GM21390 (cell line): ENCODE measurements around the gene ZBTB42.

Experiments used
- ATAC-seq: cut with Tn5 transposase; IDR thresholded peaks from one replicate; pipeline ENCODE4 v1.9.1; 2021; ENCODE audit not compliant: unreplicated experiment

Gene ZBTB42

DNA sequence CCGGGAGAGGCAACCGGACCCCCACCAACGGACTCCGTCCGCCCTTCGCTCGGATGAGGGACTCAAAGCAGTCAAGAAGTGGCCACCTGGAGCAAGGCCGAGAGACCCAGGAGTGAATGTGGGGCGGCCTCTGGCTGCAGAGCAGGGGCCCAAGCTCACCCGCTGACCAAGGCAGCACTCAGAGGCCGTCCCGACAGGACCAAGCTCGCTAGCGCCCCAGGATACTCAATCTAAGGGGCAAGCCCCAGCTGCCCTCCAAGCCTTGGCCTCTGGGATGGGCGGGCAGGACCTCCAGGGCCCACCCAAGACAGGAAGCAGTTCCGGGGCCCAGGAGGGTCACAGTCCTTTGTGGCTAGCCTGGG is 6.3 kb upstream of the ZBTB42 start:
- no peak for ATAC-seq

DNA sequence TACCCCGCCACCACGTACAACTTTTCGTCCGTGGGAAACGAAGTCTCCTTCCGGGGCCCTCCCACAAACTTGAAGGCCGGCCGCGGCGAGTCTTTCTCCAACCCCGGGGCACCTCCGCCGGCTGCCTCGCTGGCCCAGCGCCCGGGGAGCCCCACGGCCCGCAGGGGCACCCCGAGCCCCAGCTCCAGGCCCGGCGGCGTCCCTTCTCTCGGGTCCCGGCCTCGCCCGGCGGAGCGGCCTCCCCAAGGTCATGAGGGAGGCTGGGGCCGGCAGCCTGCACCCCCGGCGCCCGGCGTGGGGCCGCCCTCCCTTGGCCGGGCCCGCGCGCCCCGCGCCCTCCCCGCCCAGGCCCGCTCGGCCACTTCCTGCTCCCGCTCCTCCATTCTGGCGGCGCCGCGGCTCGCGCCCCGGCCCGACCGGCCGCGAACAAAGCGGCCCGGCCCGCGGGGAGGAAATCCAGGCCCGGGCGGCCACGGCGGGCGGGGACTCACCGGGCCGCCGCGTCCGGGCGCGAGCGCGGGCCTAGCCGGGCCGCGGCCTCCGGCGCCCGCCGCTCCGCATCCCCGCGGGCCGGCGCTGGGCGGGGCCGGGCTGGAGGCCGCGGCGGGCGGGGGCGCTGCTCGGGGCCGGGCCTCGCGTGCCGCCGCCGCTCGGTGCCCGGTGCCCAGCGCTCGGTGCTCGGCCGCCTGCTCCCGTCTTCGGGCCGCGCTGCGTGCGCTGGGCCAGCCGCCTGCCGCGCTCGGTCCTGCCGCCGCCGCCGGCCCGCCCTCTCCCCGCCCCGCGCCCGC is 5.7 kb upstream of the ZBTB42 start, which contains the start of gene AKT1:
AKT1 (minus strand) TSS at position 756 of the 788 bp plus-strand sequence. CDS start 3,105 bp downstream, outside the sequence.
- ATAC-seq = peak; percentile 39

DNA sequence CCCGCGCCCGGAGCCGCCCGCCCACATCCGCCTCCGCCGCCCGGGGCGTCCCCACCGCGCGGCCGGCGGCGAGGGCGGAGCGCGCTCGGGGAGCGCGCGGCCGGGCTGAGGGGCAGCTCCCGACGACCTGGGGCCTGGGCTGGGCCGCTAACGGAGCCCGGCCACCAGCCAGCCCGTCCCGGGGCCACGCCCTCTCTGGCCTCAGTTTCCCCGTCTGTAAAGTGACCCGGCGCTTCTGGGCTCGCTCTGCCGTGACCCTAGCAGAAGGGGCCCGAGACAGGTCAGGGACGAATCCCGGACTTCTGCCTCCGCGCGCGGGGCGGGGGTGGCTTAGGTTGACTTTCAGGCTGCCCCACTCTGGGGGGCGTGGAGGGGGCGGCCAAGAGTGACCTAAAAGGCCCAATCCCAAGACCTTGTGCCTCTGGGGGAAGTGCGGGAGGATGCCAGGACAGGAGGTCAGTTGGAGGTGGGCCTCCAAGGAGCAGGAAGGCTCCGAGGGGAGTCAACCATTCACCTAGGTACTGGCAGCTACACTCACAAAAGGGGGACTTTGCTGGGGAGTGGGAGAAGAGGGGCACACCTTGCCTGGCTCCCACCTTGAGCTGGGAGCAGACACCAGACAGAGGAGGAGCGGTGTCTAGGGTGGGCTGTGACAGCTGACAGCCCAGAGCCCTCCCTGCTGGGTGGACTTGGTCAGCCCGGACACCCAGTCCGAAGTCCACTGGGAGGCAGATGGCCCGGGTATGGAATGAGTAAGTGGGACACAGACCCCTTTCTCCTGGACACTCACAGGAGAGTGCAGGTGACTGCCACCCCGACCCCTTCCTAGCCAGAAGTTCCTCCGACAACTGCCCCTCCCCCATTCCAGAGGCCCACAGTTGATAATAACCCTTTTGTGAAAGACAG is 4.9 kb upstream of the ZBTB42 start:
- ATAC-seq = peak; percentile 32

DNA sequence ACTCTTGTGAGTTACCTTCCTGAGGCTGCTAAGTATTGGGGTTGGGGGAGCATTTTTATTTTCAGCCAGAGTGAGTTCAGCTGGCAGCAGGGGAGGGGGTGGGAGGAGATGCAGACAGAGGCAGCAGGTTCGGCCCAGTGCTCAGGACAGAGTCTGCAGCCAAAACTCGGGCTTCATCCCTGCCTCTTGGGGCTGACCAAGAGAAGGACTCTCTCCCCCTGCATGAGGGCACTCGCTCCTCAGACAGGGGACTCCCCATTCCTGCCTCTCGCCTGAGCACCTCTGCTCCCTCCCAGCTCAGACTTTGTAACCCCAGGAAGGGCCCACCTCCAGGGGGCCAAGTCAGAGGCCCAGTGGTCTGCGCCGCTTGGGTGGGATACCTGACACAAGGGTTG is 4.2 kb upstream of the ZBTB42 start:
- ATAC-seq = no peak

DNA sequence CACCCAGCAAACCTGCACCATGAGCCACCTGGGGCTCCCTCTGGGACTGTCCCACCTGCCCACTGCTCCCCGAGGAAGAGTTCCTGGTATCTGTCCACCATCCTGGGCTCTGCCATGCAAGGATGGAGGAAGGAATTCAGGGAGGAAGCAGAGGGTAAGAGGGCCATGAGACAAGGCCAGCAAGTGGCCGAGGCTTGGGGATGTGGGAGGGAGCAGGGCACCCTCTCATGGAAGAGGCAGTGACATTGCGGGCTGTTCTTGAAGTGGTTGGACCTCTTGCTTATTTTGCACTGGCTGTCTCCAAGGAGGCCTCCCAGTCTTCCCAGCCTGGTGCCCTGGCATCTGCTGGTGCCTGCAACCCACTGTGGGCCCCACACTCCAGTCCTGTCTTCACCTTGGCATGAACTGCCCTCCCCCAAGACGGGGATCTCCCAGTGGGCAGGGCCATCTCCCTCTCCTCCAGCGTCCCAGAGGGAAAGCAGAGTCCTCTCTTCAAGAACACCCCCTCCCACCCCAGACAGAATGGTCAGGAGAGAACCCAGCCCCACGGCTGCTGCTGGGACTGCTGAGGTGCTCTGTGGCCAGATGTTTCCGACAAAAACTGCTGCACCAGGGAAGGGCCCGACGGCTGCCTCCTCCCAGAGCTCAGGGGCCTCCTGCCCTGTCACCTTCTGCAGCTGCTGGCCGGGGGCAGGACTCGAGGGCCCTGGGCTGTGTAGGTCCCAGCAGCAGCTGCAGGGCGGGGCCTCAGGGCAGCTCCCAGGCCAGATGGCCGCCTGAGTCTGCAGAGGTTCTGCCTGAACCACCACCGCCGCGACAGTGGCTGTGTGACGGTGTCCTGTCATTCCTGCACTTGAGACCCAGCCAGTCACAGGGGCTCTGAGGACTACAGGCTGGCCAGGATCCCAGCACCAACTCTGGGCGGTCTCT is 3.5 kb upstream of the ZBTB42 start:
- ATAC-seq = no peak

DNA sequence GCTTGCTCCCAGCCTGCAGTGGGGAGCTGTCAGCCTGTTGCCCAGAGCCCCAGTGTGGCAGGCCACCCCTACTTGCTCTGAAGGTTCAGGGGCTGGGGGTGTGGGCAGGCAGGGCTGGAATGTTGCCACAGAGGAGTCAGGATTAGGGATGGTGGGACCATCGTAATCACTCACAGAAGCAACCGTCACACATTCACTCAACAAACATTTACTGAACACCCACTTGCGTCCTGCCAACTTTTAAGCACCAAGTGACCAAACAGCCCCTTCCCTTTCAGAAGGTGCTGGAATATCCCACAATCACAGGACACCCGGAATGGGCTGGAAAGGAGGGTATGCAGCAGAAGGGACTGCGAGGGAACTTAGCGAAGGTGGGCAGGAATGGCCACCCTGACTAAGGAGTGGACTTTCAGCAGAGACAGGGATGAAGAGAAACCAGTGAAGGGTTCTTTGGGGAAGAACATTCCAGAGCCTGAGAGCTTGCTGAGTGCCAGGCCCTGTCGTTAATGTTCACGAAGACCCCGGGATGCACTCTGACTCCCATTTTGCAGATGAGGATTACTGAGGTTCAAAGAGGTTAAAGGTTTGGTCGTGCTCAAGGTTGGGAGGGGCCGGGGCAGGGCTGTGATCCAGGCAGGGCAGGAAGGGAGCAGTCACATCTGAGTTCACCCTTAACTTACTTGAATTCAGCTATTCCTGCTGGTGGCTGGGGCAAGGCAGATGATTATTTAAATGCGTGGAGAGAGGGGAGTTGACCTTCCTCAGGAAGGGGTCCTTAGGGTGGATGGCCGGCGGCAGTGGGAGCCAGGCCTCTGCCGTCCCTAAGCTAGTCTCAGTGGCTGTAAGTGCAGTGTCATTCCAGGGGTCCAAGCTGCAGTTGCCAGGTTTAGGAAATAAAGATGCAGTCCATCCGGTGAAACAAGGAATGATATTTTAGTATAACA is 2.3 kb upstream of the ZBTB42 start:
- no peak for ATAC-seq

DNA sequence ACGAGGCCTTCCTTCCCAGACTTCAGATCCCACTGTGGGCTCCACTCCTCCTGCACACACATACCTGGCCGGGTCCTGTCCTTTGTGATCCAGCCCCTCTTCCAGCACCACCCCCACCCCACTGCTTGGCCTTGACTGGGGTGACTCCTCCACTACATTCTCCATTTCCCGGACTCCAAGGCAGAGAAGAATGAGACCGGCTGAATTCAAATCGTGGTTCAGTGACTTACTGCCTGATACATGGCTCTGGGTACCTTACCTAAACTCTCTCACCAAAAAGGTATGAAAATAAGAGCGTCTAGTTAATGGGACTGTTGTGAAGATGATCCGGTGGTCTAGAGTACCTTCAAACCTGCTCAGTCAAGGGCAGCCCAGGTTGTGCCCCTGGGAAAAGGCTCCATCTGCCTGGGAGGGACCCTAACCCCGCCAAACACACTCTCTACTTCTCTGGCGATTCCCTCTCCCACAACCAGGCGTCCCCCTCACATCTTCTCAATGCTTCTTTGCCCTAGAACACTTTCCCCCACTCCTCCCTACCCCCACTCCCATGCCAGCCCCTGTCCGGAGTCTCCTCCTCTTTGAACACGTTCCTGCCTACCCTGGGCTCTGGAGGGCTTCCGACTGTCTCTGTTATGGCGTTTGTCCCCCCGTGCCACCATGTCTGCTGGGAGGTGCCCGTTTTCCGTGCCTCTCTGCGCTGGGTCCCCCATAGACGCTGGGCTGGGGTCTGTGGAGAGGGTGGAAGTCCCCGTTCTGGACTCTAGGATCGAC is 1.5 kb upstream of the ZBTB42 start:
- ATAC-seq = no peak

DNA sequence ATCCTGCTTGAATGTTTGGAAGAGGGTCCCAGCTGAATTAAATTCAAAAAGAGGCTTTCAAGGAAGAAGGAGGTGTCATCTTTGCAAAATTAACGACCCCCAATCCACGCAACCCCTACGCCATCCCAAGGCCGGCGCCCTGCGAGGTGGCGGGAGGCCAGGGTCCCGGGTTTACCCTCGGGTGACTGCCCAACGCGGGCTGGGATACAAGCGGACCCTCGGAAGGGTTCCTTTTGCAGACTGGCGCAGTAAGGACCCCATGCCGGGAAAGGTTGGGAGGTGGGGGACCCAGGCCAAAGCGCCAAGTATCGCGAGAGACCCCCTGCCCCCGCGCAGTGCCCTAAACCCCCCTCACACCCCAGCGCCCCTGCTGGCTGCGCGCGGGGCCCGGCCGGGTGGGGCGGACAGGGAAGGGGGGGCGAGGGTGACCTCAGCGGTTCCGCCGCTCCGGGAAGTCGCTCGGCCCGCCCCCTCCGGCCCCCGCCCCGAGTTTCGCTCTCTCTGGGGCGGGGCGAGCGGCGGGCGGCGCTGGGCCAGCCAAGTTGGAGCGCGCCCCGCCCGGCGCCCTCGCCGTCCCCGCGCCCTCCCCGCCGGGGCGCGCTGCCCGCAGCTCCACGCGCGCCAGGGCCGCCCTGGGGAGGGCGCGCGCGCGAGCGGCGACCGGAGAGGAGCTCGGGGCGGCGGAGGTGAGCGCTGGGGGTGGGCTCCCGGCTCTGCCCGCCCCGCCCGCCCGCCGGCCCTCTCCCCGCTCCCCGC is 708 bp upstream of the ZBTB42 start:
- peak; percentile 46 for ATAC-seq

DNA sequence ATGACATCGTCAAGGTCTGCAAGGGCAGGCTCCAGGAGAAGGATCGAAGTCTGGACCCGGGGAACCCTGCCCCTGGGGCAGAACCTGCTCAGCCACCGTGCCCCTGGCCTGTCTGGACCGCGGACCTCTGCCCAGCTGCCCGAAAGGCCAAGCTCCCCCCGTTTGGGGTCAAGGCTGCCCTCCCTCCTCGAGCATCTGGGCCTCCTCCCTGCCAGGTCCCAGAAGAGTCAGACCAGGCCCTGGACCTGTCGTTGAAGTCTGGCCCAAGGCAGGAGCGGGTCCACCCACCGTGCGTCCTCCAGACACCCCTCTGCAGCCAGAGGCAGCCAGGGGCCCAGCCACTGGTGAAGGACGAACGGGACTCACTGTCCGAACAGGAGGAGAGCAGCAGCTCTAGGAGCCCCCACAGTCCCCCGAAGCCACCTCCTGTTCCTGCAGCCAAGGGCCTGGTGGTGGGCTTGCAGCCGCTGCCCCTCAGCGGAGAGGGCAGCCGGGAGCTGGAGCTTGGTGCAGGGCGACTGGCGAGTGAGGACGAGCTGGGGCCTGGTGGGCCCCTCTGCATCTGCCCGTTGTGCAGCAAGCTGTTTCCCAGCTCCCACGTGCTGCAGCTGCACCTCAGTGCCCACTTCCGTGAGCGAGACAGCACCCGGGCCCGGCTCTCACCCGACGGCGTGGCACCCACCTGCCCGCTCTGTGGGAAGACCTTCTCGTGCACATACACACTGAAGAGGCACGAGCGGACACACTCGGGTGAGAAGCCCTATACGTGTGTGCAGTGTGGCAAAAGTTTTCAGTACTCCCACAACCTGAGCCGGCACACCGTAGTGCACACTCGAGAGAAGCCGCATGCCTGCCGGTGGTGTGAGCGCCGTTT is 856 bp downstream of the ZBTB42 start:
- no peak for ATAC-seq

DNA sequence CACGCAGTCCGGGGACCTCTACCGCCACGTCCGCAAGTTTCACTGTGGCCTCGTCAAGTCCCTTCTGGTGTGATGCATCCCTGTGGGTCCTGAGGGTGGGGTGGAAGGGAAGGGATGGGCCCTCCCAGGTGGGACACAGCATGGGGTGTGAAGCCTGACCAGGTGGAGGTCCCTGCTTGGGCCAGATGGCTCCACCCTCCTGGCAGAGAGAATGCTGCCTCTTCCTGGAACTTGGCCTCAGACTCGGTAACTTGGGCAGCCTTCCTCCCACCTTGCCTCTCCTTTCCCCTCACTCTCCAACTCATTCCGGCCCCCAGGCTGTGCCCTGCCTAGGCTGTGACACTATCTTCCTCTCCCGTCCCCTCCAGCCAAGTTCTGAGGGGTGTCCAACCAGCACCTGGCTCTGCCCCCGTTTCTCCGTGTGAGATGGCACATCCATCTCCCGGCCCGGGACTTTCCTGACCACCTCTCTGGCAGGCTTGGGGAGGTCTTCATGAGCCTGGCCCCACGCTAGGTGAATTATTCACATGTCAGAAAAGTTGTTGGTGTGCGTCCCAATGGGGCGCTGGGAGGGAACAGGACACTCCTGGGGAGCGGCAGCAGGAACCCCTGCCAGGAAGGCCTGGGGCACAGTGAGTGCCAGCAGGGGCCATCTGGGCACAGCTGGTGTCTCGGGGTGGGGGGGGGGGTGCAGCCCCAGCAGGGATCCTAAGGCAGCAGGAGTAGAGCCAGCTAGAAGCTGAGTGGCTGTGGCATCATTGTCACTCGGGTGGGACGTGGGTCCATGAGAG is 1.7 kb downstream of the ZBTB42 start:
- ATAC-seq = no peak

DNA sequence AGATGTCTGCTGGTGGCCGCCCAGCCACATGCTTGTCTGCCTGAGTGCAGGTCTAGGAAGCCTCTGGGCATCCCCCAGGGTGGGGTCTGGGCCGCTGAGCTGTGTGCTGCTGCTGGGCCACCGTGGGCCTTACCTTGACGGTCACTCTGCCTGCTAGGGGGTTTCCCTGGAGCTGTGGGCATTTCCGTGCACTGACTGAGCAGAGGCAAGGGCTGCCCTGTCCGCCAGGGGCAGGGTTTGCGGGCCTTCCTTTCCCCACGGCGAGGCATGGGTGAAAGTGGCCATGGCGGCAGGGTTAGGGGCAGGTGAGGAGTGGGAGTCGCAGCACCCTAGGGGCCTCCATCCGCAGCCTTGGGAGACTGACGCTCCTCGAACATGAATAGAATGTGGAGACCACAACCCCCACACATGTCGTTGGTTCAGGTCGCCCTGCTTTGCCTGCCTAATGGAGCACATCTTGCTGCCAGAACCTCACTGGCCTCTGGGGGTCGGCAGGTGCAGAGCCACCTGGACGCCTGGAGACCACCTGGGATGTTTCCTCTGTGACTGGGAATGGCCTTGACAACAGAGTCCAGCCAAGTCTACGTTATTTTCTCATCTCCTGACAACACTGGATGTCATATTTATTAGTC is 2.5 kb downstream of the ZBTB42 start:
- ATAC-seq = no peak

DNA sequence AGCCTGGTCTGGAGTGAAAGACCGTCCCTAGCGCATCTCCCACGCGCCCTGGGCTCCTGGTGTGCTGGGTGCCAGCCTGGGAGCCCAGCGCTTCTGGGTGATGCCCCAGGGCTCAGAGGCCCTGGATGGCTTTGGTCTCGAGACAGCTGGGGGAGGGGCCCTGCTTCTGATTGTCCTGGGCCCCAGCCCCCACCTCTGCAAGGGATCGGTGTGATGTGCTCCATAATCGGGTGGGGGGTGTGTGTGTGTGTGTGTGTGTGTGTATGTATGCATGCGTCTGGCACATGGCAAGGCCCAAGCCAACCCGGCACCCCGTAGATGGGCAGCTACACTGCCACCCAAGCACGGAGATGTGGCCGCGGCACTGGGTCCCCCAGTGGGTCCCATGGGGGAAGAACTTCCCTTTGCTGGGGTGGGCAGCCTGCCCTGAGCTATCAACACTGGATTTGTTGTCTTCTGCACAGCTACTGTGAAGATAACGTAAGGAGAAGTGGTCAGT is 3.1 kb downstream of the ZBTB42 start:
- ATAC-seq = no peak

DNA sequence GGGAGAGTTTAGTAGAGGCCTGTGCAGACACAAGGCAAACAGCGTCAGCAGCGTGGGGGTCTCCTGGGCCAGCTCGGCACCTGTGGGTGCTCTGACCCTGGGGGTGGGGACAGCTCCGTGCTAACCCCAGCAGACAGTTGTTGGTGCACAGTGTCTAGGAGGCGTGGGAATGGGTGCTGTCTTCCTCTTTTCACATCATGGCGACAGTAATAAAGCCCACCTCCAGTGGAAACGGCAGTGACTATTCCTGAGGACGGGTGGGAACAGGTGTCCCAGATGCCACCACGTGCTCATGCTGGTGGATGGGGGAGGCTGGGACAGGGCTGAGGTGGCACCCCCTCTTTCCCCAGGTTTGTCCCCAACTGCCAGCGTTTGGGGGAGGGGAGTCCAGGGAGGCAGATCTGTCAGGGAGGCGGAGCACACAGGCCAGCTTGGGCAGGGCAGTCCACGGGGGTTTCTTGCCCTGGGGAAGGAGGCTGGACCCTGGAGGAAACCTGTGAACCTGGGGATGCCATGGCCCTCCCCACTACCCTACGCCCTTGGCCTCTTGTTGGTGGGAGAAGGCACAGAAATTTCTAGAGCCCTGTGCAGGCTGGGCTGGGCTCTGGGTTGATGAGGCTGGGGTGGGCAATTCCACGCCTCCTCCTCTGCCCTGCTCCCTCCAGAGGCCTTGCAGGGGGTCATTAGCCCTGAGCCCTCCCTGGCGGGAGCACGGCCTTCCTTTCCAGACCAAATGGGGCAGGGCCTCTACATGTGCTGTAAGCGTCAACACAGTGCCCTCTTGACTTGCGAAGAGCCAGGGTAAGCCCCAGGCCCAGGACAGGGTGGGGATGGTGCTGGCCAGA is 3.8 kb downstream of the ZBTB42 start:
- ATAC-seq = no peak

DNA sequence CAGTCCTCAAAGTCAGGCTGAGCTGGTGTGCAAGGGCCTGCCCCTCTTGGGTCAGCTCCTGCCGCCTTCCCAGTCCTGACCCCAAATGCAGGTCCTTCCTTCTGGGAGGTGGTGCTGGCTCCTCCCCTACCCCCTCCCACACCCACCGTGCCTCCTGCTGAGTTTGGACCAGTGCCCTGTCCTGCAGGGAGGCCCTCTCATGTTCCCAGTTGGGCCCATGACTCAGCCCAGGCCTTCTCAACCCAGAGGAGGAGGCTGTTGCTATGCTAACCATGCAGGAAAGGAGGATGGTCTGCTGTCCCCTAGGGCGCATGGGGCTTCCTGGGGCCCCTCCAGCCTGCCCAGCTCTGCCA is 4.4 kb downstream of the ZBTB42 start:
- no peak for ATAC-seq

DNA sequence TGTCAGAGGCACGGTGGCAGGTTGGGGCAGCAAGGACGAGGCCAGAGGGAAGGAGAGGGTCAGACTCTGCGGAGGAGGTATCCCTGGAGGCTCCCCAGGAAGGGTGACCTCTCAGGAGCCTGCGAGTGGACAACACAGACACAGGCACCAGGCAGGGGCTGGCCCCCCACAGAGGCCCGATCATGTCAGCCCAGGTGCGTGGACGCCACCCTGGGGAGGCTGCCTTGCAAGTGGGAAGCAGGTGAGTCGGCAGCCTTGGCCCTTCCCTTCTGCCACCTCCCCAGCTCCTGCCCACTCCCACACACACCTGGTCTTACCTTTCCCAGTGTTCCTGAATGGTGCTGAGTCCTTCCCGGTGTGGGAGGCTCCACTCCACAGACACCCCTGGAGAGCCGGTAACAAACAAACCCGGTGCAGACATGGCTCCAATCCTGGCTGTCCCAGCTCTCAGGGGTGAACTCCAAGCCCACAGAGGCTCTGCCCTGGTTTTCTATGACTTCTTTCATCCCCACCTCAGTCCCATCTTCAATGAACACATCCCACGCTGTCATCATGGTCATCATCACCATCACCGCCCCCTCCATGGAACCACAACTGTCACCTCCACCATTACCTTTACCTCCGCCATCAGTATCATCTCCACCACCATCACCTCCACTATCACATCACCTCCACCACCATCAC is 5.2 kb downstream of the ZBTB42 start:
- ATAC-seq = no peak
